ENCODE results near the gene RASGRF1.

DNA sequence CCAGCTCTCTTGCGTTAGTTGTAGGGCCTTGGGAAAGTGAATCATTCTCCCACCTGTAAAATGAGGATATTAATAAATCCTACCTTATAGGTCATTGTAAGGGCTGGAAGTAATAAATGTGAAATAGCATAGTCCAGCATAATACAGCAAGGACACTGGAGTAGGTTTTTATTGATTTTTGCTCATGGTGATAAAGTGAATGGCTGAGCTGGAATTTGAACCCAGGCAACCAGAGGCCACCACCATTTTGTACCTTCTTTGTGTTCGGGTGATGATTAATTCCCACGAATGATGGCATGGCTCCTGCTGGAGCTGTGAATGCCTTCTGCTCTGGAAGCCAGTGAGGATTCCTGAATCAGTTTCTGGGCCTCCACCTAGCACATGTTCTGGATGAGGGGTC lies 177.6 kb downstream of the RASGRF1 start:
- TF ChIP-seq, protein P1, sequence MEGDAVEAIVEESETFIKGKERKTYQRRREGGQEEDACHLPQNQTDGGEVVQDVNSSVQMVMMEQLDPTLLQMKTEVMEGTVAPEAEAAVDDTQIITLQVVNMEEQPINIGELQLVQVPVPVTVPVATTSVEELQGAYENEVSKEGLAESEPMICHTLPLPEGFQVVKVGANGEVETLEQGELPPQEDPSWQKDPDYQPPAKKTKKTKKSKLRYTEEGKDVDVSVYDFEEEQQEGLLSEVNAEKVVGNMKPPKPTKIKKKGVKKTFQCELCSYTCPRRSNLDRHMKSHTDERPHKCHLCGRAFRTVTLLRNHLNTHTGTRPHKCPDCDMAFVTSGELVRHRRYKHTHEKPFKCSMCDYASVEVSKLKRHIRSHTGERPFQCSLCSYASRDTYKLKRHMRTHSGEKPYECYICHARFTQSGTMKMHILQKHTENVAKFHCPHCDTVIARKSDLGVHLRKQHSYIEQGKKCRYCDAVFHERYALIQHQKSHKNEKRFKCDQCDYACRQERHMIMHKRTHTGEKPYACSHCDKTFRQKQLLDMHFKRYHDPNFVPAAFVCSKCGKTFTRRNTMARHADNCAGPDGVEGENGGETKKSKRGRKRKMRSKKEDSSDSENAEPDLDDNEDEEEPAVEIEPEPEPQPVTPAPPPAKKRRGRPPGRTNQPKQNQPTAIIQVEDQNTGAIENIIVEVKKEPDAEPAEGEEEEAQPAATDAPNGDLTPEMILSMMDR (IDR thresholded peaks at IDR 0.05): no peak
- no peak for TF ChIP-seq POLR2A (IDR thresholded peaks at IDR 0.05)
